DMS153 (cell line): ENCODE measurements around the gene LETM1.
"Not testable (repeated sequence)": the region's sequence is repeated elsewhere in the genome, so short reads cannot be mapped to it uniquely, and the experiment has no call there.

ENCODE experiments used
- DNase-seq: peaks from one replicate; lab custom pipeline; 2025; lab: John Stamatoyannopoulos, UW

LETM1 gene

GRCh38 chr4:1851575-1852410, 4.2 kb downstream of the LETM1 start:
- no peak for DNase-seq

GRCh38 chr4:1851160-1851559, 4.8 kb downstream of the LETM1 start:
- no peak for DNase-seq

GRCh38 chr4:1850276-1850675, 5.7 kb downstream of the LETM1 start:
- no peak for DNase-seq

GRCh38 chr4:1846580-1846979, 9.4 kb downstream of the LETM1 start:
- DNase-seq, result no peak

GRCh38 chr4:1844618-1845017, 11.3 kb downstream of the LETM1 start:
- not testable (repeated sequence) for DNase-seq

GRCh38 chr4:1843852-1844251, 12.1 kb downstream of the LETM1 start:
- DNase-seq, result no peak

GRCh38 chr4:1842993-1843448, 12.9 kb downstream of the LETM1 start:
- no peak for DNase-seq

GRCh38 chr4:1842339-1842895, 13.5 kb downstream of the LETM1 start:
- no peak for DNase-seq

- DNase-seq, result no peak
Measured at GRCh38 chr4:1841887-1842210, 14.1 kb downstream of the LETM1 start.

GRCh38 chr4:1841201-1841886, 14.6 kb downstream of the LETM1 start:
- no peak for DNase-seq

GRCh38 chr4:1839282-1839681, 16.7 kb downstream of the LETM1 start:
- no peak for DNase-seq

GRCh38 chr4:1837069-1837468, 18.9 kb downstream of the LETM1 start:
- no peak for DNase-seq

- DNase-seq, result no peak
Measured at GRCh38 chr4:1836650-1837049, 19.3 kb downstream of the LETM1 start.

GRCh38 chr4:1835836-1836235, 20.1 kb downstream of the LETM1 start:
- not testable (repeated sequence) for DNase-seq

- no peak for DNase-seq
Measured at GRCh38 chr4:1834047-1834775, 21.7 kb downstream of the LETM1 start.

- no peak for DNase-seq
Measured at GRCh38 chr4:1833307-1834046, 22.5 kb downstream of the LETM1 start.

- DNase-seq, result no peak
Measured at GRCh38 chr4:1832690-1833089, 23.3 kb downstream of the LETM1 start.

- DNase-seq, result no peak
Measured at GRCh38 chr4:1831331-1831730, 24.6 kb downstream of the LETM1 start.

GRCh38 chr4:1830642-1831228, 25.2 kb downstream of the LETM1 start:
- no peak for DNase-seq

- DNase-seq, result no peak
Measured at GRCh38 chr4:1830234-1830633, 25.7 kb downstream of the LETM1 start.
